Esophagus muscularis mucosa (tissue), 4 donors: ENCODE results near the gene RRP12. TPM values are rescaled to one million over a fixed set of nuclear protein-coding genes. Genes with fewer than 3 reads are reported as not detected.

Source experiments
- DNase-seq: peaks from one replicate; pipeline ENCODE4 v3.0.0-alpha.2; 2017; ENCODE audit errors: extremely low spot score
- H3K27ac ChIP-seq, 4 donors: fragments of 200-600 bp; sonication (generic); replicated peaks in 1 of 4; 1 replicate in 3 of 4; 2 replicates in 1 of 4; pipeline ENCODE4 v1.5.1; 2016 to 2019; ENCODE audit warnings: mild to moderate bottlenecking in 1 of 4
- H3K27me3 ChIP-seq, 4 donors: fragments of 200-600 bp; sonication (generic); one replicate each; pipeline versions ENCODE4 v1.5.1 to v1.6.0; 2016 to 2019
- H3K36me3 ChIP-seq, 4 donors: fragments of 200-600 bp; sonication (generic); one replicate each; pipeline ENCODE4 v1.5.1; 2016 to 2019
- H3K4me1 ChIP-seq, 4 donors: fragments of 200-600 bp; sonication (generic); one replicate each; pipeline ENCODE4 v1.5.1; 2016 to 2019
- H3K4me3 ChIP-seq, 4 donors: fragments of 200-600 bp; sonication (generic); 1 replicate in 2 of 4; 2 replicates in 2 of 4; pipeline ENCODE4 v1.5.1; 2016 to 2019; ENCODE audit warnings: mild to moderate bottlenecking in 4 of 4, moderate library complexity in 1 of 4
- H3K9me3 ChIP-seq, 4 donors: fragments of 200-600 bp; sonication (generic); 1 replicate in 3 of 4; 2 replicates in 1 of 4; pipeline ENCODE4 v1.5.1; 2016 to 2019
- CTCF ChIP-seq, 3 experiments: fragments of 200-600 bp in 2 of 3; fragments of 450-650 bp in 1 of 3; sonication (generic) in 2 of 3; IDR thresholded peaks; one replicate each; pipeline ENCODE4 v1.5.1; 2017 to 2019; ENCODE audit warnings: antibody characterized with exemption in 3 of 3, mild to moderate bottlenecking in 2 of 3, moderate library complexity in 1 of 3
- EP300 ChIP-seq: sonication (generic); formaldehyde crosslinking; IDR thresholded peaks from one replicate; pipeline ENCODE4 v1.6.1; 2017; ENCODE audit warnings: antibody characterized with exemption
- POLR2A ChIP-seq: fragments of 450-650 bp; IDR thresholded peaks from one replicate; pipeline ENCODE4 v1.6.1; 2017; ENCODE audit warnings: antibody characterized with exemption, moderate library complexity, mild to moderate bottlenecking, low read depth
- POLR2AphosphoS5 ChIP-seq, 2 donors: sonication (generic); formaldehyde crosslinking; IDR thresholded peaks; one replicate each; pipeline ENCODE4 v1.6.1; 2017; ENCODE audit warnings: antibody characterized with exemption in 2 of 2
- WGBS: methylation state at CpG from one replicate; pipeline ENCODE4 v1.1.5; 2018; 5-methylcytosine and 5-hydroxymethylcytosine counted together
- intact Hi-C: fragments of 100-400 bp; cut with DNase I; formaldehyde crosslinking; loops from one replicate; pipeline ENCODE4 v1.15.1; 2023
- total RNA-seq, 4 donors: library from RNA; depleted of rRNA; stranded (reverse); fragments of >200 nt; gene quantifications; one replicate each; pipeline versions ENCODE4 v1.1.0 to v1.2.1, GENCODE V29; 2016

Gene RRP12
- total RNA-seq: 10 to 100 TPM in 2 of 4 donors, 1 to 10 TPM in 2; 7.1 to 20.0 (median 12.1) TPM

GRCh38 chr10:97400665-97401454 lies at the start of gene RRP12:
RRP12 (minus strand) TSS chr10:97401340; CDS start chr10:97401231, 109 bp downstream.
- intact Hi-C loops: loop anchor here (2.0 to 5.0 kb wide), 2 partner anchors 66 to 151 kb away; partner anchors contain the start of gene FRAT2
- no peaks in the 10 kb centered on the region for H3K27me3 ChIP-seq
- peak within 1 kb of the TSS; percentile 71 to 82 (median 78) for H3K27ac ChIP-seq
- DNase-seq: peak; percentile 96
- 2% methylated on average over 20 of the region's 39 CpGs for WGBS
- H3K4me1 ChIP-seq: peaks cover 10 to 20% (median 16%) of the 10 kb centered on the region in 4 donors
- peak in 1 of 3 experiments; percentile 6 for TF ChIP-seq CTCF (IDR thresholded peaks at IDR 0.05)
- TF ChIP-seq POLR2AphosphoS5 (IDR thresholded peaks at IDR 0.05): peak; percentile 78 to 88
- no peak for TF ChIP-seq EP300
- H3K9me3 ChIP-seq: no peaks in the 10 kb centered on the region
- peaks cover 5 to 24% (median 17%) of the 10 kb centered on the region in 4 donors for H3K36me3 ChIP-seq
- H3K4me3 ChIP-seq: peak within 1 kb of the TSS; percentile 69 to 81 (median 74)

- Histone ChIP-seq H3K27me3 (no peaks in the 10 kb centered on the region), H3K36me3 (peaks cover 3 to 47% (median 32%) of the 10 kb centered on the region in 4 donors), H3K4me3 (no peak overlapping the region), H3K4me1 (peaks cover 33 to 75% (median 55%) of the 10 kb centered on the region in 4 donors), H3K27ac (no peak overlapping the region), H3K9me3 (no peaks in the 10 kb centered on the region)
- TF ChIP-seq POLR2AphosphoS5 (IDR thresholded peaks at IDR 0.05) (peak in 1 of 2 donors; percentile 4), EP300 (no peak)
- WGBS: 17% methylated on average over 1 of the region's 2 CpGs
- no peak for DNase-seq
- intact Hi-C loops: no loop called here
These were observed 49.7 kb upstream of the RRP12 start for GRCh38 chr10:97450828-97451227.

- Histone ChIP-seq H3K36me3 (peaks cover 1 to 22% (median 12%) of the 10 kb centered on the region in 4 donors), H3K4me3 (peak within 1 kb of the TSS; percentile 77 to 92 (median 90)), H3K27me3 (no peaks in the 10 kb centered on the region), H3K9me3 (no peaks in the 10 kb centered on the region), H3K27ac (peak within 1 kb of the TSS; percentile 74 to 85 (median 80)), H3K4me1 (peaks cover 33 to 55% (median 45%) of the 10 kb centered on the region in 4 donors)
- intact Hi-C loops: no loop called here
- peak; percentile 98 for DNase-seq
- WGBS: 0% methylated on average over 21 of the region's 66 CpGs
- TF ChIP-seq POLR2AphosphoS5 (IDR thresholded peaks at IDR 0.05): peak; percentile 89 to 92
- TF ChIP-seq EP300: no peak
- peak in 1 of 3 experiments; percentile 45 for TF ChIP-seq CTCF (IDR thresholded peaks at IDR 0.05)
- TF ChIP-seq POLR2A: peak; percentile 32
These were observed 44.8 kb upstream of the RRP12 start, which contains the start of the genes EXOSC1 and ZDHHC16 for GRCh38 chr10:97445722-97446639. EXOSC1 (minus strand) TSS chr10:97446006; CDS start chr10:97445985, 21 bp downstream. ZDHHC16 (plus strand) TSS chr10:97446175; CDS start chr10:97451676, 5,501 bp downstream.

- TF ChIP-seq CTCF (IDR thresholded peaks at IDR 0.05): no peak
- TF ChIP-seq POLR2A: no peak
- no peak for TF ChIP-seq EP300
- no peak for TF ChIP-seq POLR2AphosphoS5 (IDR thresholded peaks at IDR 0.05)
- Histone ChIP-seq H3K36me3 (peaks cover 6 to 29% (median 18%) of the 10 kb centered on the region in 4 donors), H3K9me3 (no peaks in the 10 kb centered on the region), H3K27me3 (no peaks in the 10 kb centered on the region), H3K27ac (peak overlapping the region; percentile 74 to 85 (median 80)), H3K4me3 (peak overlapping the region; percentile 77 to 92 (median 90)), H3K4me1 (peaks cover 28 to 49% (median 41%) of the 10 kb centered on the region in 4 donors)
- intact Hi-C loops: no loop called here
- 2% methylated on average over 11 of the region's 13 CpGs for WGBS
- DNase-seq: no peak
These were observed 44.2 kb upstream of the RRP12 start for GRCh38 chr10:97445357-97445721.
